NCI-H345 treated with DMSO at 0.1 percent for 48 hours (cell line): ENCODE results near the gene SLC25A22.

Experiments
- DNase-seq: peaks from one replicate; lab custom pipeline; 2025; ENCODE audit not compliant: unreplicated experiment; lab: John Stamatoyannopoulos, UW

SLC25A22 gene

GRCh38 chr11:774873-775592 lies 23.0 kb downstream of the SLC25A22 start:
- DNase-seq: no peak

GRCh38 chr11:773830-774229 lies 24.3 kb downstream of the SLC25A22 start:
- no peak for DNase-seq

DNA sequence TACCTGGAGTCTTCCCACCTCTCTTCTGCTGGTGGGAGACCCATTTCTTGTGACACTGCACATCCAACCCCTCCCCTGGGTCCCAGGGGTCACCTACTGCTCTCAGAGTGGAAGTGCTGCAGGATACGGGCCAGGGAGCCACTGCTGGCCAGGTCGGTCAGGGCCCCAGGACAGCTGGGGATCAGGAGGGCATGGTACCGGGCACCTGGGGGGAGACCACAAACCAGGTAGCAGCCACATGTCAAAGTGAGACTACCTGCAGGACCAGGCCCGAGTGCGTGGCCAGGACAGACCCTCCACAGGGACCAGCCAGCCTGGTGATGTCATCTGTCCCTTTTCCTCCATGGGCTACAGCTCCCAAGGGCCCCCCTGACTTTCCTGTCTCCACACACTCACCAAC lies 24.7 kb downstream of the SLC25A22 start:
- DNase-seq: no peak

GRCh38 chr11:772429-773390 lies 25.4 kb downstream of the SLC25A22 start:
- no peak for DNase-seq

DNA sequence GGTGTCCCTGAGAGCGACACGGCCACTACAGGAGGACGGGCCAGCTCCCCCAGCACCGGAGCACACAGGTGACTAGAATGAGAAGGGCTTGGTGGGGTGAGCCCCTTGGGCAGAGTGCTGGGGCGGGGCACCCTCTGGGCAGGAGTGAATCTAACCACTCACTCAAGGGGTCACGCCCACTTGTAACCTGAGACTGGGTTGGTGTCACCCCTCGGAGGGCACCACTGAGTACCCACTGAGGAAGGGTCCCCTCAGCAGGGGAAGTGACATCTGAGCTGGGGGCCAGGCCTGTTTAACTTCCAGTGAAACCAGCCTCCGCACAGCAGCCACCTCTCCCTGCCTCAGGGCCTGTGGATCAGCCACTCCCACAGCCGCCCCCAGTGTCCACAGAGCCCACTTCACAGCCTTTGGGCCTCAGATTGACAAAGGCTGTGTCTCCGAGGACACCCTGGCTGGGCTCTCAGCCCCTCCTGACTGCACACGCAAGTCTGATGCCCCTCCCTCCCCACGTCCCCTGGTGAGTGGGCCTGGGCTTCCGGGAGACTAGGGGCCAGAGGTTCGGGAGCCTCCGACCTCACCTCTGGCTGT lies 26.4 kb downstream of the SLC25A22 start:
- DNase-seq: no peak

DNA sequence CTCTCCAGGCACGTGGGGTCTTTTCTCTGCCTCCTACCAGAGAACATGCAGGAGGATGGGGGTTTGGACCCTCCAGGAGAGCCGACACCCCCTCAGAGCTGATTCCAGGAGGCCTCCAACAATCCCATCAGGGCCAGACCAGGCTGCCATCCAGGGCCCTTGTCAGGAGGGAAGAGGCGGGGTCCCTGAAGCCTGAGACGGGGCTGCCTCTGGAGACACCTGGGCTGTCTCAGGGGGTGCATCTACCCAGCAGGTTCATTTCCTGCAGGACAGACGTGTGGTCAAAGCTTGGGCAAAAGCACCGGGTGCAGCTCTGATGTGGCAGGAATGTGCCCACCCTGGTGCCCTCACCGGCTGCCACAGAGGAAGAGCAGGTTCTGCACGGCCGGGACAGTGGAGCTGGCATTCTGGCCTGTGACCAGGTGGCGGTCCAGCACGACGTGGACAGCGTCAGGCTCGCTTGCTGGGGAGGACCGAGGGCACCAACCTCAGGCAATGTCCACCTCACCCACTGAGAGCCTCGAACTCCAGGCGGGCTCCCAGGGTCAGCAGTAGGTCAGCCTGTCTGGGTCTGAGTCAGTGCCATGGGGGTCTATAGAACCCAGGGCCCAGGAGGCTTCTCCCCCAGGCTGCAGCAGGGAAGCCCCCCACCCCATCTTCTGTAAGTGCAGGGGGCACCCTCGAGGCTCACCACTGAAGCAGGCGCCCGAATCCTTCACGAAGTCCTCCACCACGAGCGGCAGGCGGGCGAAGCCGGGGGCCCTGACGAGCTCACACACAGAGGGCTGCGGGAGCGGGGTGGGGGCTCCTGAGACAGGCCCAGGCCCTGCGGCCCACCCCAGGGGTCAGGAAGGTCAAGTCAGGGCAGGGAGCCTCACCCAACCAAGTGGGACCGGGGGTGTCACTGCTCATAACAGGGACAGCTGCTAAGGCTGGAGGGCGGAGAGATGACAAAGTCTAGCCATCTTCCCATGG lies 27.2 kb downstream of the SLC25A22 start:
- DNase-seq: no peak

DNA sequence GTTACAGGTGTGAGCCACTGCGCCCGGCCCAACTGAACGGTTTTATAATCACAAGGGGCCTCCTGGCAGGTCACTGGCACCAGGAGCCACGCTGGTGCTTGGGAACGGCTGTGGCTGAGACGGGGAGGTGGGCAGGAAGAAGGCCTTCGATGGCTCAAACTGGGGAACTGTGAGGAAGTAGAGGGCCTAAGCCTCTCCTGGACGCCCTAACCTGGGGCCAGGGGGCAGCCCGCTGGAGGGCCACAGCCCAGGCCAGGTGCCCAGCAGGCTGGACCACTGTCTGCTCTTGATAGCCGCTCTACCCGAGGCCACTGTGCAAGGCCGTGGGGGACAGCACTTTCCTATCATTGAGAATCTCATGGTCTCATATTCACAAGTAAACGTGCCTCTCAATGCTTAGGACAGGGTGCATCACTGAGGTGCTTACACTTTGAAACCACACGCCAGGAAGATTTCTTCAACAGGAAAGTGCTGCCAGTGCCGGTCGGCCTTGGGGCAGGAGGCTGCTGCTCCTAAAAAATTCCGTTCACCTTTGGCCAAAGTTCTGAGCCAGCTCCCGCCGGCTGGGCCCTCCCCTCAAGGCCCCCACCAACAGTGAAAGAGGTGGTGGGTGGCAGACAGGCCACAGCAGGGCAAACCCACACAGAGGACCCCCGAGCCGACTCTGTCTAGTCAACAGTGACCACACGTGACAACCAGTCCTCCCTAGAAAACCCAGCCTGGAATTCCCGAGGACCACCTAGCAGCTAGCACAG lies 28.0 kb downstream of the SLC25A22 start:
- DNase-seq: no peak

DNA sequence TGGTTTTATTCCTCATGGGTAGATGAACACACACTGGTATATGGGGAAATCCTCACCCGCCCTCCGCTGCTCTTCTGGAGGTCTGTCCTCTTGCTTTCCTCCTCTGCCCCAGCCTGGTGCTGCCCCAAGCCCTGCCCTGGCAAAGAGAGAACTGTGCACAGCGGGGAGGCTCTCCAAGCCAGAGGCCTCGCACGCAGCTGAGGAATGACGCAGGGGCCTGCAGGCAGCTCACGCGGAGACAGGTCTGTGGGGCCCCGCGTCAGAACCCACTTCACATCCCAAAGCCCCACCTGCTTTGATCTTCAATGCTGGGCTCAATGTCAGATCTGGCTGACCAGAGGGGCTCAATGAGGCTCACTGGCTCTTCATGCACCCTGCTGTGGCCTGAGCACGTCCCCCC lies 30.8 kb downstream of the SLC25A22 start:
- DNase-seq: no peak

- DNase-seq: no peak
These were observed 31.2 kb downstream of the SLC25A22 start for GRCh38 chr11:766936-767210.

DNA sequence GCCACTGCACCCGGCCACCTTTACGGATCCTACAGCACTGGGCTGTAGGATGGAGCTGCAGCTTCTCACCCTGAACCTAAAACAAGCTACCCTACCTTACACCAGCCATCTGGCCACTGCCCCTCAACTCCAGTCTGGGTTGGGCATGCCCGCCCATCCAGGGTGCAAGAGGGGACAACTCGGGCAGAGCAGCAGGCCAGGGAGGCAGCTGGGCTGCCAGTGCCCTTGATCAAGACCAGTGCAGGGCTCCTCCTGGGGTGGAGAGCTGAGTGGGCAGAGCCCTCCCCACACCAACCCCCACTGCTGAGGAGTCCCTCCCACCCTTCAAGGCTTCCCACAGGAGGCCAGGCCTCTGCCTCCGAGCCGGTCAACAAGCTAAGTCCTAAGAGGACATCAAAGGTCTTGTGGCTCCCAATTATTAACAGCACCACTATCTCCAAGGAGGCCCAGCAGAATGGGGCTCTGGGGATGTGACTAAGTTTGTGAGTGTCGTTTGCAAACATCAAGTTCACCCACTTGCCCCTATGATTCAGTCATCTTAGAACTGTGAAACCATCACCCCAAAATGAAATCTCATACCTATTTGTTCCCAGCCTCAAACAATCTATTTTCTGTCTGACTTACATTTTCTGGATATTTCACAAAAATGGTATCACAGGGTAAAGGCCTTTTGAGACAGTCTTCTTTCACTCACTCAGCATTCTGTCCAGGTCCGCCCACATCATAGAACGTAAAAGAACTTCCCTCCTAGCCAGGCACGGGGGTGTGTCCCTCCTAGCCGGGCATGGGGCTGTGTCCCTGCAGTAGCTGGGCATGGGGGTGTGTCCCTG lies 31.8 kb downstream of the SLC25A22 start:
- no peak for DNase-seq

DNA sequence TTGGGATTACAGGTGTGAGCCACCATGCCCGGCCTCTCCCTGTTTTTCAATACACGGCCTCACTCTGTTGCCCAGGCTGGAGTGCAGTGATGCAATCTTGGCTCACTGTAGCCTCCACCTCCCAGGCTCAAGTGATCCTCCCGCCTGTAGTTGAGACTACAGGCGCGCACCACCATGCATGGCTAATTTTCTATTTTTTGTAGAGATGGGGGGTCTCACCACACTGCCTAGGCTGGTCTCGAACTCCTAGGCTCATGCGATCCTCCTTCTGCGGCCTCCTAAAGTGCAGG lies 32.3 kb downstream of the SLC25A22 start:
- no peak for DNase-seq

DNA sequence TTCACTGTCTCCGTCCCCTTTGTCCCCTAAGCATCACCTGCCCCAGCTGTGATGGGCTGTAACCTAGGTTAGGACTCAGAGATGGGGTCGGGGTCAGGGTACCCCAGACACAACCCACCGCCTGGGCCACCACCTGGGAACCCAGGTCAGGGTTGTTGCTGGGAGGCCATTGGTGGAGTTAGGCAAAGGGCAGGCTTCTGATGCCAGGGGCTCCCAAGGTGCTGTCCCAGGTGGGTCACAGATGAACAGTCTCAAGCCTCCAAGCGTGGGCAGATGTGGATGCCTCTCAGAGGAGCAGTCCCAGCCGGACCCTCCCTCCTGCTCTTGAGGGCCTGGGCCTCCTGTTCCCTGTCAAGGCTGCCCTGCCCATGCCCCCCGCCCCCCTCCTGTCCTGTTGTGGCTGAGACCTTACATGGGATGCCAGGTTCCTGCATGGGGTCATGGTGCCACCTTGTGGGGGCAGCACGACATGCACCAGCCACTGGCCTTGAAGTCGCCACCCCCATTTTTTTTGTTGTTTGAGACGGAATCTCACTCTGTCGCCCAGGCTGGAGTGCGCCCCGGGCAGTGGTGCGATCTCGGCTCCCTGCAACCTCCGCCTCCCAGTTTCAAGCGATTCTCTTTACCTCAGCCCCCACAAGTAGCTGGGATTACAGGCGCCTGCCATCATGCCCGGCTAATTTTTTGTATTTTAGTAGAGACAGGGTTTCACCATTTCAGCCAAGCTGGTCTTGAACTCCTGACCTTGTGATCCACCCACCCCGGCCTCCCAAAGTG lies 32.9 kb downstream of the SLC25A22 start:
- no peak for DNase-seq

DNA sequence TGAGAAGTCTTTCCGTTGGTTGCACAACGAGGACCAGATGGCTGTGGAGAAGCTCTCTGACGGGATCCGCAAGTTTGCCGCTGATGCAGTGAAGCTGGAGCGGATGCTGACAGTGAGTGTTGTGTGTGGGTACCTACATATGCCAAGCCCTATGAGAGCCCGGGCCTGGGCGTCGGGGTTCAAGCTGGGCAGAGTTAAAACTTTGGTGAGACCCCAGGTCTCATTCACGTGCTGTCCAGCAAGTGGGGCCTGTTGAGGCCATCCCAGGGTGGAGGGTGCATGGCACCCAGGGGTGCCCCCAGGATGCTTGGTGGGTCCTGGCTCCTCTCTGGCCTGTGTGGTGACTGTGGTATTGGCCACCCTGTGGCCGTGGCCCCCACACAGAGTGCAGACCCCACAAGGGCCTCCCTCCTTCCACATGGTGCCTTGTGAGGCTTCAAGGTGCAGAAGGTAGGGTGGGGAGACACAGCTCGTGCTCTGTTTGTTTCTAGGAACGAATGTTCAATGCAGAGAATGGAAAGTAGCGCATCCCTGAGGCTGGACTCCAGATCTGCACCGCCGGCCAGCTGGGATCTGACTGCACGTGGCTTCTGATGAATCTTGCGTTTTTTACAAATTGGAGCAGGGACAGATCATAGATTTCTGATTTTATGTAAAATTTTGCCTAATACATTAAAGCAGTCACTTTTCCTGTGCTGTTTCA lies 33.6 kb downstream of the SLC25A22 start:
- DNase-seq: no peak

DNA sequence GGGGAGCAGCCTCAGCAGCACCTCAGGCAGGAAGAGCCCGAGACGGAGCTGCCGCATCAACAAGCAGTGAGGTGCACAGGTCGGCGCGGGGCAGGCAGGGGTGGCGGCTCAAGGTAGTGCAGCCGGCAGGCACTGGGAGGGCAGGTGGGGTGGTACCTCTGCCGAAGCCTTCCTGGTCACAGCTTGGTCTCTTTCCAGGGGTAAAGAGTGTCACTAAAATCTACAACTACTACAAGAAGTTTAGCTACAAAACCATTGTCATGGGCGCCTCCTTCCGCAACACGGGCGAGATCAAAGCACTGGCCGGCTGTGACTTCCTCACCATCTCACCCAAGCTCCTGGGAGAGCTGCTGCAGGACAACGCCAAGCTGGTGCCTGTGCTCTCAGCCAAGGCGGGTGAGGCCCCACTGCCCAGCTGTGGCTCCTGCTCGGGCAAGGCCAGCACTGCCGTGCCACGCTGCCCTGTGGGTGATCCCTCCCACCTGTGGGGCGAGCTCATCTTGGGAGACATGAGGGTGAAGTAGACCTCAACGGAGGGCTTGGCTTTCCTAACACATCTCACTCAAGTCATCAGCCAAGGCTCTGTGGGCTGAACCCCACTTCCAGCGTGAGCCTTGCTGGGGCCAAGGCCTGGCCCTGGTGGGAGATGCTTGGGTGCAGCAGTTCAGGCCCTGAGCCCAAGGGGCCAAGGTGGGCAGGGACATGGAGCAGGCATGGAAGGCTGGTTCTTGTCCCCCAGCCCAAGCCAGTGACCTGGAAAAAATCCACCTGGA lies 34.3 kb downstream of the SLC25A22 start:
- no peak for DNase-seq

GRCh38 chr11:763073-763463 lies 35.0 kb downstream of the SLC25A22 start:
- DNase-seq: no peak

- DNase-seq: no peak
These were observed 35.5 kb downstream of the SLC25A22 start for GRCh38 chr11:762421-763072.

- no peak for DNase-seq
These were observed 36.5 kb downstream of the SLC25A22 start for GRCh38 chr11:761526-762108.
